ENCODE data around the gene G6PC3.

Gene G6PC3

DNA sequence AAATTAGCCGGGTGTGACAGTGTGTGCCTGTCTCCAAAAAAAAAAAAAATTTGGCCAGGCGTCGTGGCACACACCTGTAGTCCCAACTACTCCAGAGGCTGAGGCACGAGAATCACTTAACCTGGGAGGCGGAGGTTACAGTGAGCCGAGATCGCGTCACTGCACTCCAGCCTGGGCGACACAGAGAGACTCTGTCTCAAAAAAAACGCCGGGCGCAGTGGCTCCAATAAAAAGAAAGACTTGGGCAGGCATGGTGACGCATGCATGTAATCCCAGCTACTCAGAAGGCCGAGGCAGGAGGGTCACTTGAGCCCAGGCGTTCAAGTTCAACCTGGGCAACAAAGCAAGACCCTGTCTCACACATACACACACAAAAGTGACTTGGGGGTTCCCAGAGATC is 7.7 kb upstream of the G6PC3 start:
- DNase-seq: no peak

DNA sequence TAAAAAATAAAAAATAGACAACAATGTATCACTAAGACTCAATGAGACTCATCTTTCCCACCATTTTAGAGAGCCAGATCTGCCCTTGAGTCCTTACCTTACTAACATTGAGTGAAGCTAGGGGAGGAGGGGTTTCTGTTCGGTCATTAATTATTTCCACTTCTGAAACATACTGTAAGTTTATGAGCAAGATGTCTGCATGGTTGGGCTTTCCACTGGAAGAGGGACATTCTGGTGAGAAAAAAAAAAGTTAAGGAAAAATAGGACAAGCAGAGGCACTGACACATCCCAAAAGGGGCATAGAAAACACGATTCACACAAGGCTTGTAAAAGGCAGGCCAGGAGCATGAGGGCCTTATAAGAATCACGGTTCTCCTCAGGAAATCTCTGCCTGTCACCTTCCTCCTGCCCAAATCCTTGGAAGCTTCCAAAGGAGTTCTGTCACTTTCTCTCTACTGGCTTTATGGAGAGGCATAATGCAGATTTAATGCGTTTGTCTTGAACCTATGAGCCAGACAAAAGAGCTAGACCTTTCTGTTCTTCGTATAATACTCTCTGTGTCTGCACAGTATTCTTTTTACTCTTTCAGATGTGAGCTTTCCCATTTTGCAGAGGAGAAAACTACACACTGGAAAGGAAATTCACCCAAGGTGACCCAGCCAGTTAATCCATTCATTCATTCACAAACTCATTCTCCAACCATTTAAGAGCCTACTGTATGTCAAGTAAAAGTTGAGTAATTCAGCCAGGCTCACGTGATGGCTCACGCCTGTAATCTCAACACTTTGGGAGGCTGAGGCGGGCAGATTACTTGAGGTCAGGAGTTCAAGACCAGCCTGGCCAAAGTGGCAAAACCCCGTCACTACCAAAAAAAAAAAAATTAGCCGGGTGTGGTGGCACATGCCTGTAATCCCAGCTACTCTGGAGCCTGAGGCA is 6.6 kb upstream of the G6PC3 start:
- no peak for DNase-seq

DNA sequence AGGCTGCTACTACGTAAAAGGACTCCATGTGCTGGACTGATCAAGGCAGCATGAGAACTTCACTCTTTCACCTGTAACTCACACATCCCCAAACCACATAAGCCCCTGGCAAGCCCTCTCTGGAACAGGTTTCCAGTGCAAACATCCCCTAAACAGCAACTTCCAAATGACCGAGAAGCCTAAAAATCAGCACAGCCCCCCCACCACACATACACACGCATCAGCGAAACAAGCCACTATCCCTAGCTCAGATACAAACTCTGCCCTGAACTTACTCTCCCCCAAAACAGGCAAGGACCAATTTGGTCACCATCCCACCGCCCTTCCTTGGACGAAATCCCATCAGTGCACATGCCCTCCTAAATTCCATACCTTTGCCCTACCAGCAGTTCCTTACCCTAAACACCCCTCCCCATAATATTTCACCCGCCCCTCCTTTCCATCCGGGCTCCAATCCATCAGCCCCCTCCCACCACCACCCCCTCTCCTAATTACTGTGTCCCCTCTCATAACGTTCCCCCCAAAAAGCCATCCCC is 4.8 kb upstream of the G6PC3 start:
- no peak for DNase-seq

DNA sequence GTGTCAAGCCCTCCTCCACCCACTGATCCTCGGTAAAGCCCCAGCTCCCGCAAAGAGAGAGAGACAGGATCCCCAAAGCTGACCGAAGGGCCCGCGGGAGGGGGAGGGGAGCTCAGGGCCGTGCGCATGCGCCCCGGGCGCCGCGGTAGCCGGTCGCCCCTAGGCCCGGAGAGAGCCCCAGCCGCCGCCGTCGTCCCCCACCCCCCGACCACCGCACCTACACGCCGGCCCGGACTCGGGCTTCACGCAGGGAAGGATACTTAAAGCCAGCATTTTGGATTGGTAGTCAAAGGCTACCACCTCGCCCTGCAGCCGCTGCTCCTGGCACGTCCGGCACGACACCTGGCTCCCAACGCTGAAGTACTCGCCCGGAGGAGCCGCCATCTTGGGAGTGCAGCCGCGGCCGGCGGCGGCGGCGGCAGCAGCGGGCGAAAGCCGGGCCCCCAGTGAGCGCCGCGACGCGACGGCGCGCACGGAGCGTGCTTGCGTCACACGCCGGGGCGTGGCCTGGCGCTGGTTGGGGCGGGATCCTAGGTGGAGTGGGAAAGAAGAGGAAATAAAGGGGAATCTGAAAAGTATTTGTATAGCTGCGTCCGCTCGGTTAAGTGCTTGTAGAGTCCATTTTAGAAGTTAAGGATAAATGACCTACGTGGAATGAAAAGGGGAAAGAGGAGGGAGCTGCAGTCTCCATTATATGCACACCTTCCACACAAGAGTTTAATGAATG is 4.2 kb upstream of the G6PC3 start, which contains the start of gene LSM12:
TSS of gene LSM12 (minus strand) at position 468 of the 727 bp plus-strand sequence. CDS start at position 384, 84 bp downstream.
- DNase-seq: peak; percentile 82

DNA sequence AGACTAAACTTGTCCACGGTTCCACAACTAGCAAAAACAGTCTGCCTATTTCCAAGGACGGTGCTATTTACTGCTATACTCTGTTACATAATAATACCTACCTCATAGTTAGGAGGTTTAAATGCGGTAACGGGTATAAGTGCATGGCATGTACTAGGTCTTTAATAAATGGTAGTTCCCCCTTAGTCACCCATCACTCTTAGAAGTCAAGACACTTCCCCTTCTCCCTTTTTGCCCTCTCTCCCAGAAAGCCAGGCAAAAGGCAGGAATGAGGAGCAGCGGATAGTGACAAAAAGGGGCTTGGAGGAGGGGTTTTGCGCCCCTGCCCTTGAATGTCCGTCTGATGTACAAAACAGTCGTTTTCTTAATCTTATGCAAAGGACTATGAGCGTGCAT is 3.0 kb upstream of the G6PC3 start:
- no peak for DNase-seq

DNA sequence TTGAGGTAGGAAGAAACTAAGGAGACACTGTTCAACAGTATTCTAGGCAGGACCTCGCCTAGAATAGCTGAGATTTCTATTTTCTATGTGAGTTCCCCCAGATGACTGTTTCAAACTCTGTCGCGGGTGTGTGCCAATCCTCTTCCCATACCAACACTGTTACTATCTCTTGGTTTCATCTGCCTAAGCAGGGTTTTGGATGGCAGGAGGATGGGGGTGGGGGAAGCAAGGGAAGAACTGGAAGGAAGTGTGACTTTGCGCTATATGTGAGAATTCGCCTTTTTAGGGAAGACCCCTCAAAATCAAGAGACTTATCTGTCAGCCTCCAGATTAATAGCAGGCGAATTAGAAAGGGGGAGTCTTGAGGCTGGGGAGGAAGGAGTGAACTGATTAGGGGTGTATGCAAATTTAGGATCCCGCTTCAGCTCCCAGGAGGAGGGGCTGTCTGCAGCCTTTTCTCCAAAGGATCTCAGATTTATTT is 521 bp upstream of the G6PC3 start:
- no peak for DNase-seq

DNA sequence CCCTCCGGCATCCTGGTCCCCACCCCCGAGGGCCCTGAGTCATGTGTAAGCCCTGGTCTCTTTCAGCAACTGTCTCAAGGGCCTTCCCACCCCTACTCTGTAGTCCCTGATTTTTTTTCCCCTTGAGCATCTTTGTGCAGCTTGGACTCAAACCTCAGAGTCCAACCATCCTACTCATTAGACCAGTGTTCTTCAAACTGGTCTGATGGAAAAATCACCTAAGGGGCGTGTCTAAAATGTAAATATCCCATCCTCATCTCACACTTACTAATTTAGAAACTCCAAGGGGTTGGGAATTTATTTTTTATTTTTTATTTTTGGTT is 624 bp downstream of the G6PC3 start:
- no peak for DNase-seq

DNA sequence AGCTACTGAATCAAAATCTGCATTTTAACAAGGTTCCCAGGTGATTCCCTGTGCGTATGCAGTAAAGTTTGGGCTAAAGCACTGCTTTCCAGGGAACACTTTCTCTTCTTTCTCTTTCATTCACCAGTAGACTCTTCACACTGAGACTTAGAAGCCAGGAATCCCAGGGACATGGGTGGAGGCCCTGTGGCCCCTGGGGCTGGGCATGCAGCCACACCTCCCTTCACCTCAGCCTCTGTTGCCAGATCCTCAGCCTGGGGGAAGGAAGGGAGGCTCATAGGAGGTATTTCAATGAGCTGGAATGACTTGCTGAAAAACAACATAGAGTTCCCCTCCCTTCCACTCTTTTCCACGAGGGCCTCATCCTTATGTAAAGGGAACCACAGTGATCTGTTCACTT is 1.2 kb downstream of the G6PC3 start:
- no peak for DNase-seq

DNA sequence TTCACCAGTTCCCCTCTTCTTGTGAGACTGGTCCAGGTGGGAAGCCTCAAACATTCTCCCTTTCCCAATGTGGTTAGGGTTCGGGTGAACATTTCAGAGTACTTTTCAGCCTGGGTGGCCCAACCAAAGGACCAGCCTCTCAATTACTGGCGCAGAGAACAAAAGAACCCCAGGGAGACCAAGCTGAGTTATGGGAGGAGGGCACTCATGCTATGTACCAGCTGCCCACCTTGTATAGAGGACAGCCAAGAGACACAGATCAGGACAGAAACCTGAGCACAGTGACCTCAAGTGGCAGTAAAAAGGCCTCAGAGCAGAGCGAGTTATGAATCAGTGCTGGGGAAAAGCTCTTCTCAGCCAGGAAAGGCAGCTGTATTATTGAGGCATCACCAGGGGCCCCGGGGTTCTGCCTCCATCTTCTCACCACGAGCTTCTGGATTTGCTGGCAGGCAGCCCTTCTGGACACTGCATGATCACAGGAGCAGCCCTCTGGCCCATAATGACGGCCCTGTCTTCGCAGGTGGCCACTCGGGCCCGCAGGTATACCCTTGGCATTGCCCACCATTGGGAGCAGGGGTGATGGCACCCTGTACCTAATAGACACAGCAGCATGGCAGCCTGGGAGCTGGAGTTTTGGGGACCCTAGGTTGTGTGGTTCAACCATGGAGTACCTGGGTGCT is 3.8 kb downstream of the G6PC3 start:
- no peak for DNase-seq

DNA sequence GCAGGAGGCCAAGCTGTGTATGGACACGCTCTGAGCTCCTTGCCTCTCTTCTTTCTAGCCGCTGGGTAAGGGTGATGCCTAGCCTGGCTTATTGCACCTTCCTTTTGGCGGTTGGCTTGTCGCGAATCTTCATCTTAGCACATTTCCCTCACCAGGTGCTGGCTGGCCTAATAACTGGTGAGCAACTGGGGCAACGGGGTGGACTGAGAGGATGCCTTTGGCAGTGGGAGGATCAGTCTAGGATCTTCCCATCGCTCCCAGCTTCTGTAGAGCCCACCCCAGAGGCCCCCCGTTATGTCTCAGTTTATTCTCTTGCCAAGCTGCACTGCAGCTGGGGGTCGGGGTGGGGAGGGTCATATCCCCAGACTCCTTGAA is 4.4 kb downstream of the G6PC3 start:
- DNase-seq: no peak

DNA sequence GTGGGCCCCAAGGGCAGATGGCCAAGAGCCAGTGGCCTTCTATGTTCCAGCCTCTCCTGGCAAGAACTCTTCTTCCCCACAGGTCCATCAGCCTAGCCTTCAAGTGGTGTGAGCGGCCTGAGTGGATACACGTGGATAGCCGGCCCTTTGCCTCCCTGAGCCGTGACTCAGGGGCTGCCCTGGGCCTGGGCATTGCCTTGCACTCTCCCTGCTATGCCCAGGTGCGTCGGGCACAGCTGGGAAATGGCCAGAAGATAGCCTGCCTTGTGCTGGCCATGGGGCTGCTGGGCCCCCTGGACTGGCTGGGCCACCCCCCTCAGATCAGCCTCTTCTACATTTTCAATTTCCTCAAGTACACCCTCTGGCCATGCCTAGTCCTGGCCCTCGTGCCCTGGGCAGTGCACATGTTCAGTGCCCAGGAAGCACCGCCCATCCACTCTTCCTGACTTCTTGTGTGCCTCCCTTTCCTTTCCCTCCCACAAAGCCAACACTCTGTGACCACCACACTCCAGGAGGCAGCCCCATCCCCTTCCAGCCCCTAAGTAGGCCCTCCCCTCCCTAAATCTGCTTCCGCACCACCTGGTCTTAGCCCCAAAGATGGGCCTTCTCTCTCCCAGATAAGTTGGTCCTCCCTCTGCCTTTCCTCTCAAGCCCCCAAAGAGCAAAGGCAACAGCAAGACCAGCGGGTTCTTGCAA is 5.2 kb downstream of the G6PC3 start:
- DNase-seq: no peak

DNA sequence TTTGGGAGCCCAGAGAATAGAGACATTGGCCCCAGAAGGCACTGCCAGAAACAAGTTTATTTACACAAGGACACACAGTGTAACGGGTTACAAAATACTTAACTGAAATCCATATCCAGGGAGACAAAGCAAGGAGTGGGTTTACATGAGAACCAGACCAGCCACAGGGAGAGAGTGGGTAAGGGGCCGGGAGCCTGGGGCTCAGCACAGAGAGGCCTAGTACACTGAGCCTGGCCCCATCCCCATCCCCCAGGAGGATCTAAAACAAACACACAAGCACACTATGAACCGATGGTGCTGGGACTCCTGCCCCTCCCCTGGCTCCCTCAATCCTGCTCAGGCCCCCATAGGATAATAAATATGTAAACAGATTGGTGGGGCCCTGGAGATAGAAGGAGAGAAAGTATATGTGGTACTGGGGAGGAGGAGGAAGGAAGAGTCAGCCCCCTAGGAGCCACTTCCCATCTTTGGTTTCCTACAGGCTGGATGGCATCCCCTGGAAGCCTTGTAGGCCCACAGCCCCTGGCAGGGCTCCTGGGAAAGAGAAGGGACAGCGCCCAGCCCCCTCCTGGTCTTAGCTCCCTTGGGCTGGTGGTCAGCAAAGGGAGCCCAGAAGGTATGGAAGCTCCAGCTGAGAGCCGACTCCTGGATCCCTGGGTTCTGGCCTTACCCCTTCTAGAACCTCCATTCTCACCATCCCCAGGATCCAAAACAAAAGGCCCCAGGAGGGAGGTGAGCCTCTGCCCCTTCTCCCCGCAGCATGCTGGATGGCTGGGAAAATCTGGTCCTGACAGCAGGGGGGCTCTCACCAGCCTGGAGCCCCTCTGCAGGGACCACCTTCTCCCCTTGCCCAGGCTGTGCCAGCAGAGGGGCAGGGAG is 6.4 kb downstream of the G6PC3 start:
- DNase-seq: no peak

DNA sequence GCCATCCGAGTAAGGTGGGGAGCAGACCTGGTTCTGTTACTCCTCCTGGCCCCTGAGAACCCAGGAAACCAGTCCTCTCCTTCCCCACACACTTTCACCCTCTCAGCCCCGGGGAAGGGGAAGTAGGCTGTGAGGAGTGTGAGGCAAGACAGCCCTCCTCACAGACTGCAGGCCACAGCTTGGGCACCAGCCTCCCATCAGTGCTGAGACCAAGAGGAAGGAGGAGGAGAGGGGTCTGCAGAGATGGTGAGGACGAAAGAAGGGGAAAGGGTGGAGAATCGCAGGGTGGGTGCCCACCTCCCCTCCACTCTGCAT is 7.0 kb downstream of the G6PC3 start:
- DNase-seq: no peak

DNA sequence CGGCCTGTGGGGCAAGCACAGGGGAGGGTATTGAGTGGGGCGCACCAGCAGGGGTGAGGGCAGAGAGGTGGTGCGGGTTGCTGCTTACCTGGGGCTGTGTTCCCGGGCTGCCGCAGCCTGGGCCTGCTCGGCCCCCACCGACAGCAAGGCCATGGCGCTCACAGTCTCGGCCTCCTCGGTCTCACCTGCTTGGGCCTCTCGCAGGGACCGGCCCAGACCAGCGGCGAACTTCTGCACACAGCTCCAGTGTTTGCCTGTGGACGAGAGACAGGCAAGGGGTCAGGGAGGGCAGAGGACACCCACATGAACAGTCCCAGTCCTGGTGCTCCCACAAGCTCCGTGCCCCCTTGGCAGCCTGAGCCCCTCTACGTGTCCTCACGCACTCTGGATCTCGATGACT is 7.9 kb downstream of the G6PC3 start:
- DNase-seq: no peak

DNA sequence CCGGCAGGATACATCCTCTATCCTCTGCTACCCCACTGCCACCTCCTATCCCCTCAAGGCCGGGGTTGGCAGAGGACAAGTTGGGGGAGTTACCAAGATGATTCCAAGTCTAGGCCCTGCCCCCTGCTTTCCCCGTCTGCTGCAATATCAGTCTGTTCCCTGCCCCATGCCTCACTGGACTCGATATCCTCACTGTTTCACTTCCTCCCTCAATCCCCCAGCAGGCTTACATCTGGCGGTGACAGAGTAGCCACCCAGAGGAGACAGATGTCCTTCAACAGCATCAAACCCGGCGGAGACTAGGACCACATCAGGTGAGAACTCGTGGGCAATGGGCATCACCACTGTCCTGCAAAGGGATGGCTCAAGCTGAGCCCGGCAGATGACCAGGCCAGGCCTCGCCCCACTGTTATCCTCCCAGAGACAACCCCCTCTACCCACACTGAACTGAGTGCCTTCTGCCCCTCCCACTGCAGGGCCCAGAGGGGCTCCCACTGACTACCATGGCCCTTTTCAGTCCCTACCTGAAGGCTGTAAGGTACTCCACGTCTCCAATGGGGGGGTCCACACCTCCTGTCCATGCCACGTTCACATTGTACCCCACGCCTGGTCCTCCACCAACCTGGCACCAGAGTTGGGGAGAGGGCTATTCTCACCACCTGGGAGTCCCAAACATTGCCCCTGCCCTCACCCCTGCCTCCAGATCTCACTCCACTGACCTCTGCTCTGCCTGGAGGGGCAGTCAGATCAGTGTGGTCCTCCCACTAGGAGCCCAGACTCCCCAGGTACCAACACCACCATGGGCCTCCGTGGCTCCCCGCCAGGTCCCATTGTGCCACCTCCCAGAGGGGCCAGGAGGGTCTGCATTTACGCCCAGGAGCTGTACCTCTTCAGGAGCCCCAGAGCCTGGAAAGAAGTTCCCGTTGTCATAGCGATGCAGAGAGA is 9.6 kb downstream of the G6PC3 start:
- no peak for DNase-seq

DNA sequence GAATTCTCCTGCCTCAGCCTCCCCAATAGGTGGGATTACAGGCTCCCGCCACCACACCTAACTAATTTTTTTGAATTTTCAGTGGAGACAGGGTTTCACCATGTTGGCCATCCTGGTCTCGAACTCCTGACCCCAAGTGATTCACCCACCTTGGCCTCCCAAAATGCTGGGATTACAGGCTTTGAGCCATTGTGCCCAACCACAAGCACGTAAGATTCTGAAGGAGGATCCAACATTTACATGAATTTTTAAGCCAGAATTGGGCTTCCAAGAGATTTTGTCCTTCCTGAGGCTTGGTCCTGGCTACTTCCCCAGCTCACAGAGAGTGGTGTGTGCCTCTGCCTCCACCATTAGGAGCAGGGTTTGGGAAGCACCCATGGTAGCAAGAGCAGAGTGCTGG is 11.1 kb downstream of the G6PC3 start:
- DNase-seq: no peak

DNA sequence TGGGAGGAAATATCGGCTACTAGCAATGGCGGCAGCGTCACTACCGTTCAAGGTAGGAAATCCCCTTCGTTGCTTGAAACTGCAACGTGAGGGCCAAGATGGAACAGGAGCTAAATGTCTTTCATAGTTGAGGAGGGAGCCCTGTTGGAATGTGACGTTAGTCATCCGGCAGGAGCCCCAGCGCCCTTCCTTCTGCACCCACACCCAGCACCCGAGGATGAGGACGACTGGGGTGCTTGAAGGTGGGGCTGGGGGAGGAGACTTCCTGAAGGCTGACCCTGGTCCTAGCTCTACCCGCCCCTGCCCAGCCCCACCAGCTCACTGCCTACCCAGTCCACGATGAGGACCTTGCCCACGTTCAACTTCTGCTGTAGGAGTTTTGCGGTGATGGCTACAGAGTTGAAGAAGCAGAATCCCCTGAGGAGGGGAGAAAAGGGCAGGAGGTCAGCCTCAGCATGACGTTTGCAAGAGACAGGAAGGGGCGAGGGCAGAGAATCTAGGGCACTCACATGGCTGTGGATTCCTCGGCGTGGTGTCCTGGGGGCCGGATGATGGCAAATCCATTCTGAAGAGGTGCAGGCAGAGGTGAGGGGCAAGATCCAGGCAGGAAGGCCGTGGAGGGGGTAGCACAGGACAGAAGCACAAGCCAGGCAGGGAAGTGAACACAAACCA is 11.9 kb downstream of the G6PC3 start:
- DNase-seq: no peak

DNA sequence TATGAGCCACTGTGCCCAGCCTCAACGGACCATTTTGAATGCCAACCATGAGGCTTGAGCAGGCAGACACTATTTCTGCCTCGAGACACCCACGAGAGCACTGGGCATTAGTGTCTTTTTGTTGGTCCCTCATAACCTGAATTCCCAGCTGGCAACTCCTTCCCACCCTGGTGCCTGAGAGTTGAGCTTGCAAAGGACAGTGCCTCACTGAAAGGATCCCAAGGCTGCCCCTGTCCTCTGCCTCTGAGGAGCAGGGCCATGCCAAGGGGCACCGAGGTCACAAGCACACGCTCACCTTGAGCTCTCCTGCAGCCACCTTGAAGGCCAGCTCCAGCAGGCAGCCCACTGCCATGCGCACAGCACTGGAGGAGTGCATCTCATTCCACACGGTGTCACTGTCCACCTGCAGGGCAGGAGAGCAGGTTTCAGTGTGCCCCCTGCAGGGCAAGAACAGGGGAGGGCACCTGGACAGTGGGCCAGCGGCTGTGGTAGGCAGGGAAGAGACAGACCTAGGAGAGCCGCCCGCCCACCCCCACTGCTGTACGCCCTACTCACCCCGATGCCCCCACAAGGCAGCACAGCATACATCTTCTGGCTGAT is 12.8 kb downstream of the G6PC3 start:
- DNase-seq: no peak

DNA sequence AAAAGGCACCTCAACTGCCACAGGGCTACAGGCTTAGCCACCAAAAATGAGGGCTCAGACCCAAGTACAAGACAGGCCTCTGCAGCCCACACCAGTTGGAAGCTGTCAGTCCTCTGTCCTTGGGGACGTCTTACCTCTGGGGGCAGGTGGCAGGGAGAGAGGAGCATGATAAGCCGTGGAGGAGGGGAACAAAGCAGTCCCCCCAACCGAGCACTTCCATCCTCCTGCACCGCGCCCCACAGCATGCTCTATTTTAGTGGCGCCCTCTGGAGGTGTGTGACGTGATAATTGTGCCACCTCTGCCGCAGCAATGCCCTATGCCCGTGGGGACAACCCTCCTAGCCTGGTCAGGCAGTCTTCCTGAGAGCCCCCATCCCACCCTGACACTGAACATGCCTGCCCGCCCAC is 13.6 kb downstream of the G6PC3 start:
- DNase-seq: peak; percentile 12

DNA sequence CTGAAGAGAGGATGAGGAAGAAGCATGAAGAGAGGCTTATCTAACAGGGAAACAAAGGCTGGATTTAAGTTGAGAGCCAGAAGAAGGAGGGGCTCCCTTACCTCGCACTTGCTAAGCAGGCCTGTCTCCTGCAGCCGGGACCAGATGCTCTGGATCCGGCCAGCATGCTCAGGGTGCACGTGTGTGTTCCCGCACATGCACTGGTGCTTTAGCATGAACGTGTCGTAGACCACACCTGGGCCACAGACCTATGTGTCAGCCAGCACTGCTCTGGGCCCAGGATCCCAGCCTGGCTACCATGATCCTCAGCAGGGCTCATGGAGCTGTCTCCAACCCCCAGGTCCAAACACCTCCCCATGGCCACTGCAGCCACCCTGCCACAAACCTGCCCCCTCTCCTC is 14.4 kb downstream of the G6PC3 start:
- DNase-seq: no peak

Data from CD4-positive, alpha-beta T cell treated with Interleukin-4 for 4 hours (primary cell).